Measurements from ENCODE around the gene ZBTB20. TPM values are rescaled to one million over a fixed set of nuclear protein-coding genes. Genes with fewer than 3 reads are reported as not detected.

ZBTB20 gene
- total and polyA plus RNA-seq, 10 donors, result 0.32 to 89.7 (median 71.8) TPM

- Histone ChIP-seq H3K4me1 (peaks cover 0 to 30% (median 0%) of the 10 kb centered on the region in 6 donors), H3K4me3 (no peak overlapping the region), H3K36me3 (peaks cover 0 to 2% (median 0%) of the 10 kb centered on the region in 6 donors), H3K27ac (no peak overlapping the region), H3K27me3 (replicated peaks in 1 of 7) (no peaks in the 10 kb centered on the region), H3K9me3 (no peaks in the 10 kb centered on the region)
- no peak for DNase-seq
- intact Hi-C loops (cut with DNase I; ENCODE audit: low total_unique reads), result no loop called here
- 32 to 53% (median 41%) methylated on average over 4 of the region's 4 CpGs for WGBS, 5 donors
- TF ChIP-seq POLR2A (IDR thresholded peaks at IDR 0.05), result no peak
- TF ChIP-seq POLR2AphosphoS5 (IDR thresholded peaks at IDR 0.05), result no peak
- TF ChIP-seq CTCF (IDR thresholded peaks at IDR 0.05 in 8 of 11, conservative IDR thresholded peaks at IDR 0.05 in 3 of 11), result no peak
These were observed 288.8 kb downstream of the ZBTB20 start for GRCh38 chr3:114858329-114858728.

- DNase-seq, result no peak
- peaks cover 0 to 10% (median 0%) of the 10 kb centered on the region in 6 donors for H3K36me3 ChIP-seq
- H3K27ac ChIP-seq, result no peak overlapping the region
- no peak overlapping the region for H3K4me3 ChIP-seq
- peaks cover 0 to 27% (median 0%) of the 10 kb centered on the region in 6 donors for H3K4me1 ChIP-seq
- 45 to 53% (median 50%) methylated on average over 6 of the region's 6 CpGs for WGBS, 5 donors
- H3K27me3 ChIP-seq (replicated peaks in 1 of 7), result no peaks in the 10 kb centered on the region
- intact Hi-C loops (cut with DNase I; ENCODE audit: low total_unique reads), result no loop called here
- no peaks in the 10 kb centered on the region for H3K9me3 ChIP-seq
- TF ChIP-seq POLR2AphosphoS5 (IDR thresholded peaks at IDR 0.05), result no peak
- TF ChIP-seq POLR2A (IDR thresholded peaks at IDR 0.05), result no peak
- no peak for TF ChIP-seq CTCF (IDR thresholded peaks at IDR 0.05 in 8 of 11, conservative IDR thresholded peaks at IDR 0.05 in 3 of 11)
These were observed 289.8 kb downstream of the ZBTB20 start for GRCh38 chr3:114857299-114857701.

GRCh38 chr3:114856835-114857234, 290.3 kb downstream of the ZBTB20 start:
- WGBS, 5 donors, result 51 to 63% (median 56%) methylated on average over 1 of the region's 1 CpG
- no peaks in the 10 kb centered on the region for H3K27me3 ChIP-seq (replicated peaks in 1 of 7)
- no peaks in the 10 kb centered on the region for H3K9me3 ChIP-seq
- no peak overlapping the region for H3K4me3 ChIP-seq
- peaks cover 0 to 27% (median 0%) of the 10 kb centered on the region in 6 donors for H3K4me1 ChIP-seq
- no peak overlapping the region for H3K27ac ChIP-seq
- no peak for DNase-seq
- intact Hi-C loops (cut with DNase I; ENCODE audit: low total_unique reads), result no loop called here
- H3K36me3 ChIP-seq, result peaks cover 0 to 10% (median 0%) of the 10 kb centered on the region in 6 donors
- TF ChIP-seq CTCF (IDR thresholded peaks at IDR 0.05 in 8 of 11, conservative IDR thresholded peaks at IDR 0.05 in 3 of 11) (no peak), POLR2AphosphoS5 (IDR thresholded peaks at IDR 0.05) (no peak), POLR2A (IDR thresholded peaks at IDR 0.05) (no peak)

GRCh38 chr3:114855839-114856238, 291.2 kb downstream of the ZBTB20 start:
- Histone ChIP-seq H3K9me3 (no peaks in the 10 kb centered on the region), H3K36me3 (peaks cover 0 to 10% (median 0%) of the 10 kb centered on the region in 6 donors), H3K4me3 (no peak overlapping the region), H3K27me3 (replicated peaks in 1 of 7) (no peaks in the 10 kb centered on the region), H3K4me1 (peaks cover 0 to 27% (median 0%) of the 10 kb centered on the region in 6 donors), H3K27ac (no peak overlapping the region)
- TF ChIP-seq POLR2A (IDR thresholded peaks at IDR 0.05), result no peak
- TF ChIP-seq POLR2AphosphoS5 (IDR thresholded peaks at IDR 0.05), result no peak
- no peak for TF ChIP-seq CTCF (IDR thresholded peaks at IDR 0.05 in 8 of 11, conservative IDR thresholded peaks at IDR 0.05 in 3 of 11)
- DNase-seq, result no peak
- WGBS, 5 donors, result 81 to 91% (median 87%) methylated on average over 5 of the region's 5 CpGs
- intact Hi-C loops (cut with DNase I; ENCODE audit: low total_unique reads), result no loop called here

All from spleen (tissue), 11 donors.